GM12878 (cell line): ENCODE results near the gene GP9. TPM values are rescaled to one million over a fixed set of nuclear protein-coding genes. Genes with fewer than 3 reads are reported as not detected.

Experiments
- ATAC-seq: fragments of 200-7000 bp; cut with Tn5 transposase; 3 replicates; pipeline ENCODE4 v1.9.1; 2020; ENCODE audit warnings: mild to moderate bottlenecking, moderate library complexity
- BruUV-seq: library from RNA; stranded (reverse); fragments of 400-500 nt; replicated peaks from 2 replicates; lab custom pipeline; 2021; lab: Mats Ljungman, UMichigan
- CTCF ChIA-PET: fragments of 300-600 bp; sonication (Branson Sonifier 250); formaldehyde crosslinking; extraction: SDS; loops from one replicate; lab custom pipeline; 2021; ENCODE audit warnings: inconsistent platforms; lab: Yijun Ruan, JAX
- POLR2A ChIA-PET: fragments of 350-600 bp; formaldehyde crosslinking; extraction: SDS; loops from one replicate; lab custom pipeline; 2021; ENCODE audit warnings: inconsistent platforms; lab: Charles Lee
- RAD21 ChIA-PET: fragments of 300-600 bp; sonication (Branson Sonifier 250); formaldehyde crosslinking; loops from one replicate; lab custom pipeline; 2023; ENCODE audit warnings: antibody characterized with exemption; ENCODE audit not compliant: unreplicated experiment; lab: Charles Lee
- SMC1A ChIA-PET: fragments of 300-600 bp; sonication (Branson Sonifier 250); formaldehyde crosslinking; loops from one replicate; lab custom pipeline; 2023; ENCODE audit not compliant: unreplicated experiment, uncharacterized antibody; lab: Charles Lee
- DNase-seq: peaks from one replicate; pipeline ENCODE4 v3.0.0-alpha.2; 2011; ENCODE audit warnings: low read depth, low spot score
- FAIRE-seq: peaks from 3 replicates; lab custom pipeline; 2011; peaks lifted over from hg19 to GRCh38; lab: Jason Lieb, UNC
- H2AFZ ChIP-seq: 2 replicates; pipeline ENCODE4 v1.6.0; 2011; ENCODE audit warnings: low read depth, low read length, control low read depth; ENCODE audit not compliant: control insufficient read depth
- H3K27ac ChIP-seq: 2 replicates; pipeline ENCODE4 v1.5.1; 2011; ENCODE audit warnings: control low read depth; ENCODE audit not compliant: control insufficient read depth, insufficient read depth
- H3K27me3 ChIP-seq, 2 experiments: replicated peaks in 1 of 2; 2 replicates each; pipeline versions ENCODE4 v1.6.0 to v1.6.1; 2011; ENCODE audit warnings: low read length in 1 of 2; ENCODE audit not compliant: control insufficient read depth in 2 of 2, insufficient read depth in 2 of 2
- H3K36me3 ChIP-seq, 2 experiments: 2 replicates each; pipeline ENCODE4 v1.5.1; 2011; ENCODE audit warnings: low read length in 1 of 2; ENCODE audit not compliant: control insufficient read depth in 2 of 2, insufficient read depth in 2 of 2
- H3K4me1 ChIP-seq: 2 replicates; pipeline ENCODE4 v1.6.1; 2011; ENCODE audit warnings: mild to moderate bottlenecking, low read length, moderate library complexity, mixed read lengths; ENCODE audit not compliant: control insufficient read depth, insufficient read depth
- H3K4me2 ChIP-seq: 2 replicates; pipeline ENCODE4 v1.6.0; 2011; ENCODE audit warnings: control low read depth; ENCODE audit not compliant: control insufficient read depth, insufficient read depth
- H3K4me3 ChIP-seq: fragments of 200-600 bp; sonication (generic); 2 replicates; pipeline ENCODE4 v1.5.1; 2016
- H3K79me2 ChIP-seq: 2 replicates; pipeline ENCODE4 v1.6.0; 2011; ENCODE audit warnings: low read length; ENCODE audit not compliant: control insufficient read depth, insufficient read depth
- H3K9ac ChIP-seq: 2 replicates; pipeline ENCODE4 v1.8.0; 2011; ENCODE audit warnings: low read length, control low read depth, mixed read lengths; ENCODE audit not compliant: control insufficient read depth, insufficient read depth
- H3K9me3 ChIP-seq: replicated peaks from 3 replicates; pipeline ENCODE4 v1.5.1; 2011; ENCODE audit warnings: mild to moderate bottlenecking, low read length; ENCODE audit not compliant: control insufficient read depth, insufficient read depth
- H4K20me1 ChIP-seq: 2 replicates; pipeline ENCODE4 v1.6.0; 2011; ENCODE audit not compliant: control insufficient read depth, insufficient read depth
- ASH2L ChIP-seq: fragments of 300-600, 200-600 bp; sonication (generic); IDR thresholded peaks from 2 replicates; pipeline ENCODE4 v1.6.1; 2017; ENCODE audit warnings: low read depth, mild to moderate bottlenecking, borderline replicate concordance
- BRCA1 ChIP-seq: IDR thresholded peaks from 2 replicates; pipeline ENCODE4 v1.6.1; 2011; ENCODE audit warnings: low read depth, low read length, improper control_type of control experiment
- NFYA ChIP-seq: IDR thresholded peaks from 2 replicates; pipeline ENCODE4 v1.6.1; 2011; ENCODE audit warnings: low read depth, mild to moderate bottlenecking, low read length, improper control_type of control experiment, borderline replicate concordance
- NR2F1 ChIP-seq: fragments of 450-650 bp; conservative IDR thresholded peaks from 2 replicates; pipeline ENCODE4 v1.6.1; 2017; ENCODE audit warnings: mild to moderate bottlenecking
- RCOR1 ChIP-seq: conservative IDR thresholded peaks from 2 replicates; pipeline ENCODE4 v1.6.1; 2012; ENCODE audit warnings: low read depth, low read length, improper control_type of control experiment
- SIN3A ChIP-seq: IDR thresholded peaks from 2 replicates; pipeline ENCODE4 v1.6.1; 2012; ENCODE audit warnings: low read depth, low read length, improper control_type of control experiment
- SP1 ChIP-seq: IDR thresholded peaks from one replicate; pipeline ENCODE4 v1.6.1; 2011; ENCODE audit warnings: low read depth, low read length
- SUPT20H ChIP-seq: IDR thresholded peaks from 2 replicates; pipeline ENCODE4 v1.6.1; 2011; ENCODE audit warnings: low read depth, mild to moderate bottlenecking, low read length, moderate library complexity, borderline replicate concordance; ENCODE audit not compliant: control insufficient read depth
- SUZ12 ChIP-seq: fragments of 200-600 bp; sonication (generic); IDR thresholded peaks from one replicate; pipeline ENCODE4 v1.6.1; 2018; ENCODE audit warnings: antibody characterized with exemption, mild to moderate bottlenecking; ENCODE audit not compliant: unreplicated experiment
- TAF1 ChIP-seq: IDR thresholded peaks from 2 replicates; pipeline ENCODE4 v1.6.1; 2011; ENCODE audit warnings: mild to moderate bottlenecking, low read depth, low read length, borderline replicate concordance
- ZNF207 ChIP-seq: fragments of 450-650 bp; IDR thresholded peaks from 2 replicates; pipeline ENCODE4 v1.6.1; 2014; ENCODE audit warnings: antibody characterized with exemption, mild to moderate bottlenecking, borderline replicate concordance
- WGBS: methylation state at CpG from one replicate; pipeline ENCODE4 v1.1.6; 2016; ENCODE audit warnings: low lambda C conversion rate; ENCODE audit not compliant: insufficient replicate concordance, insufficient coverage; ENCODE audit errors: missing lambda C conversion rate; 5-methylcytosine and 5-hydroxymethylcytosine counted together
- in situ Hi-C: fragments of 300-500 bp; cut with MboI; formaldehyde crosslinking; loops from 9 replicates; pipeline ENCODE4 v1.14.3; 2018; ENCODE audit warnings: mixed read lengths
- intact Hi-C: fragments of 100-400 bp; cut with micrococcal nuclease; formaldehyde crosslinking; loops from one replicate; pipeline ENCODE4 v1.14.2; 2022; ENCODE audit not compliant: unreplicated experiment
- polyA plus RNA-seq, 11 experiments: library from polyadenylated mRNA; depleted of rRNA in 4 of 11; unstranded in 6 of 11; stranded (reverse) in 5 of 11; fragments of >200 nt; fragmentation: Nextera tagmentation in 4 of 11; fragmentation: Illumina TruSeq in 1 of 11; extraction: Ambion mirVana in 4 of 11; extraction: Trizol in 1 of 11; gene quantifications; 1 replicate in 1 of 11; 2 replicates in 10 of 11; pipeline versions ENCODE4 v1.2.1 to v1.2.3, GENCODE V29; 2011 to 2016; ENCODE audit warnings: inconsistent platforms in 2 of 11, missing spikeins in 2 of 11, low read depth in 1 of 11
- total RNA-seq, 4 experiments: library from RNA; depleted of rRNA in 3 of 4; stranded (reverse); fragments of >200 nt in 3 of 4; fragmentation: Illumina TruSeq in 1 of 4; extraction: Trizol in 1 of 4; gene quantifications; 2 replicates each; pipeline versions ENCODE4 v1.2.1 to v1.2.3, GENCODE V29; 2013 to 2021
- TF ChIP-seq, protein P1 (sequence below): fragments of 450-650 bp; IDR thresholded peaks from 2 replicates; pipeline ENCODE4 v1.6.1; 2014; ENCODE audit warnings: mild to moderate bottlenecking
- TF ChIP-seq, protein P2 (sequence below): IDR thresholded peaks from 2 replicates; pipeline ENCODE4 v1.6.1; 2012; ENCODE audit warnings: low read depth, low read length, improper control_type of control experiment
- TF ChIP-seq, protein P3 (sequence below): fragments of 450-650 bp; IDR thresholded peaks from 2 replicates; pipeline ENCODE4 v1.6.1; 2016; ENCODE audit warnings: mild to moderate bottlenecking
- TF ChIP-seq, protein P4 (sequence below): fragments of 450-650 bp; IDR thresholded peaks from 2 replicates; pipeline ENCODE4 v1.6.1; 2017; ENCODE audit warnings: mild to moderate bottlenecking, low read depth, inconsistent platforms; ENCODE audit not compliant: poor library complexity, severe bottlenecking
- TF ChIP-seq, protein P5 (sequence below): fragments of 450-650 bp; IDR thresholded peaks from 2 replicates; pipeline ENCODE4 v1.6.1; 2016; ENCODE audit warnings: mild to moderate bottlenecking

Gene GP9
- total and polyA plus RNA-seq, 10 of the 15 experiments (the other 5 are each of a cell fraction or from before 2014, with no cell fraction given), result 0.15 TPM; not detected in 9

DNA sequence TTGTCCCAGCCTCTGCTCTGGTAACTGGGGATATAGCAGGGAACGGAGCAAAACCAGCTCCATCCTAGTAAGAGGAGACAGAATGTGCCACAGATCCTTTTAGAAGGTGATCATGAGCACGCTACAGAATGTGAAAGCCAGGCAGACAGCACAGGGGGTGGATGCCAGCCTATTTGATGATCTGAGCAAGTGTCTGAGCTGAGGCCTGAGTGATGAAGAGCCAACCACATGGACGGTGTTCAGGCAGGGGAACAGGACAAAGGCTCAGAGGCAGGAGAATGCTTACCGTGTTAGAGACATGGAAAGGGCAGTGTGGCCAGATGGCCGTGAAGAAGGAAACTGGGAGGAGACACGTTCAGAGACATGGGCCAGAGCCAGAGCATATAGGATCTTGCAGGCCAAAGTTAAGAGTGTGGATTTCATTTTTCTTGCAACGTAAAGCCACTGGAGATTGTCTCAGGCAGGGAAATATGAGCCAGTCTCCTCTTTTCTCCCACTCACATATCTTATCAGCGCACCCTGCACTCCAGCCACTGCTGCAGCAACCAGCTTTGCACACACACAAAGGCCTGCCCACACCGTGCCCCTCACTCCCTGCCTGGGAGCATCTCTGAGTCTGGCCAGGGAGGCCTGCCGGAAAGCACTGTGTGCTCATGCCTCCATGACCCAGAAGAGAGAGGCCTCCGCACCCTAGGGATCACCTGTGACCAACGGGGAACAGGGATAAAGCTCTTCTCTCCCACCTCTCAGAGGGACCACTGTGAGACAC lies 41.0 kb downstream of the GP9 start:
- Histone ChIP-seq H3K79me2 (no peaks in the 10 kb centered on the region), H3K27ac (no peak overlapping the region)
- in situ Hi-C loops (no loop called here), intact Hi-C loops (no loop called here)
- BruUV-seq, result no TSS peak
- no peak for FAIRE-seq
- 89% methylated on average over 12 of the region's 12 CpGs for WGBS
- no peak for TF ChIP-seq SUZ12
- TF ChIP-seq TAF1, result no peak
- TF ChIP-seq, protein P1, sequence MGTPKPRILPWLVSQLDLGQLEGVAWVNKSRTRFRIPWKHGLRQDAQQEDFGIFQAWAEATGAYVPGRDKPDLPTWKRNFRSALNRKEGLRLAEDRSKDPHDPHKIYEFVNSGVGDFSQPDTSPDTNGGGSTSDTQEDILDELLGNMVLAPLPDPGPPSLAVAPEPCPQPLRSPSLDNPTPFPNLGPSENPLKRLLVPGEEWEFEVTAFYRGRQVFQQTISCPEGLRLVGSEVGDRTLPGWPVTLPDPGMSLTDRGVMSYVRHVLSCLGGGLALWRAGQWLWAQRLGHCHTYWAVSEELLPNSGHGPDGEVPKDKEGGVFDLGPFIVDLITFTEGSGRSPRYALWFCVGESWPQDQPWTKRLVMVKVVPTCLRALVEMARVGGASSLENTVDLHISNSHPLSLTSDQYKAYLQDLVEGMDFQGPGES, result no peak
- TF ChIP-seq, protein P2, sequence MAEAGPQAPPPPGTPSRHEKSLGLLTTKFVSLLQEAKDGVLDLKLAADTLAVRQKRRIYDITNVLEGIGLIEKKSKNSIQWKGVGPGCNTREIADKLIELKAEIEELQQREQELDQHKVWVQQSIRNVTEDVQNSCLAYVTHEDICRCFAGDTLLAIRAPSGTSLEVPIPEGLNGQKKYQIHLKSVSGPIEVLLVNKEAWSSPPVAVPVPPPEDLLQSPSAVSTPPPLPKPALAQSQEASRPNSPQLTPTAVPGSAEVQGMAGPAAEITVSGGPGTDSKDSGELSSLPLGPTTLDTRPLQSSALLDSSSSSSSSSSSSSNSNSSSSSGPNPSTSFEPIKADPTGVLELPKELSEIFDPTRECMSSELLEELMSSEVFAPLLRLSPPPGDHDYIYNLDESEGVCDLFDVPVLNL, result no peak
- TF ChIP-seq, protein P3, sequence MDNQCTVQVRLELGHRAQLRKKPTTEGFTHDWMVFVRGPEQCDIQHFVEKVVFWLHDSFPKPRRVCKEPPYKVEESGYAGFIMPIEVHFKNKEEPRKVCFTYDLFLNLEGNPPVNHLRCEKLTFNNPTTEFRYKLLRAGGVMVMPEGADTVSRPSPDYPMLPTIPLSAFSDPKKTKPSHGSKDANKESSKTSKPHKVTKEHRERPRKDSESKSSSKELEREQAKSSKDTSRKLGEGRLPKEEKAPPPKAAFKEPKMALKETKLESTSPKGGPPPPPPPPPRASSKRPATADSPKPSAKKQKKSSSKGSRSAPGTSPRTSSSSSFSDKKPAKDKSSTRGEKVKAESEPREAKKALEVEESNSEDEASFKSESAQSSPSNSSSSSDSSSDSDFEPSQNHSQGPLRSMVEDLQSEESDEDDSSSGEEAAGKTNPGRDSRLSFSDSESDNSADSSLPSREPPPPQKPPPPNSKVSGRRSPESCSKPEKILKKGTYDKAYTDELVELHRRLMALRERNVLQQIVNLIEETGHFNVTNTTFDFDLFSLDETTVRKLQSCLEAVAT, result no peak
- no peak for TF ChIP-seq SUPT20H
- TF ChIP-seq ZNF207, result no peak
- TF ChIP-seq SIN3A, result no peak
- TF ChIP-seq, protein P4, sequence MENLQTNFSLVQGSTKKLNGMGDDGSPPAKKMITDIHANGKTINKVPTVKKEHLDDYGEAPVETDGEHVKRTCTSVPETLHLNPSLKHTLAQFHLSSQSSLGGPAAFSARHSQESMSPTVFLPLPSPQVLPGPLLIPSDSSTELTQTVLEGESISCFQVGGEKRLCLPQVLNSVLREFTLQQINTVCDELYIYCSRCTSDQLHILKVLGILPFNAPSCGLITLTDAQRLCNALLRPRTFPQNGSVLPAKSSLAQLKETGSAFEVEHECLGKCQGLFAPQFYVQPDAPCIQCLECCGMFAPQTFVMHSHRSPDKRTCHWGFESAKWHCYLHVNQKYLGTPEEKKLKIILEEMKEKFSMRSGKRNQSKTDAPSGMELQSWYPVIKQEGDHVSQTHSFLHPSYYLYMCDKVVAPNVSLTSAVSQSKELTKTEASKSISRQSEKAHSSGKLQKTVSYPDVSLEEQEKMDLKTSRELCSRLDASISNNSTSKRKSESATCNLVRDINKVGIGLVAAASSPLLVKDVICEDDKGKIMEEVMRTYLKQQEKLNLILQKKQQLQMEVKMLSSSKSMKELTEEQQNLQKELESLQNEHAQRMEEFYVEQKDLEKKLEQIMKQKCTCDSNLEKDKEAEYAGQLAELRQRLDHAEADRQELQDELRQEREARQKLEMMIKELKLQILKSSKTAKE, result no peak
- TF ChIP-seq, protein P5, sequence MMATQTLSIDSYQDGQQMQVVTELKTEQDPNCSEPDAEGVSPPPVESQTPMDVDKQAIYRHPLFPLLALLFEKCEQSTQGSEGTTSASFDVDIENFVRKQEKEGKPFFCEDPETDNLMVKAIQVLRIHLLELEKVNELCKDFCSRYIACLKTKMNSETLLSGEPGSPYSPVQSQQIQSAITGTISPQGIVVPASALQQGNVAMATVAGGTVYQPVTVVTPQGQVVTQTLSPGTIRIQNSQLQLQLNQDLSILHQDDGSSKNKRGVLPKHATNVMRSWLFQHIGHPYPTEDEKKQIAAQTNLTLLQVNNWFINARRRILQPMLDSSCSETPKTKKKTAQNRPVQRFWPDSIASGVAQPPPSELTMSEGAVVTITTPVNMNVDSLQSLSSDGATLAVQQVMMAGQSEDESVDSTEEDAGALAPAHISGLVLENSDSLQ, result no peak
- TF ChIP-seq RCOR1, result no peak
- TF ChIP-seq NR2F1, result no peak
- TF ChIP-seq NFYA, result no peak
- no peak for TF ChIP-seq ASH2L
- no peak for TF ChIP-seq BRCA1
- TF ChIP-seq SP1, result no peak
- TF ChIP-seq, all 136 proteins: peak for 0
- no peaks in the 10 kb centered on the region for H3K4me1 ChIP-seq
- ChIA-PET RAD21 (no interaction called here), CTCF (interaction anchor here (1.2 to 2.7 kb wide), 3 partner anchors 48 to 131 kb away, joined by 3 to 9 read pairs (median 7); no protein-coding TSS in a partner anchor), POLR2A (no interaction called here), SMC1A (interaction anchor here (1.4 kb wide), 1 partner anchor 17 kb away, joined by 3 read pairs; no protein-coding TSS in a partner anchor)
- H3K9ac ChIP-seq, result no peak overlapping the region
- H3K4me3 ChIP-seq, result no peak overlapping the region
- ATAC-seq (no peak), DNase-seq (no peak)
- H3K9me3 ChIP-seq, result no peaks in the 10 kb centered on the region
- no peaks in the 10 kb centered on the region for H4K20me1 ChIP-seq
- H3K27me3 ChIP-seq, result no peaks in the 10 kb centered on the region
- no peak overlapping the region for H2AFZ ChIP-seq
- H3K36me3 ChIP-seq, result no peaks in the 10 kb centered on the region
- H3K4me2 ChIP-seq, result no peak overlapping the region
